GM12878 (cell line): Measurements from ENCODE around the gene PAK5.

Source experiments
- GATAD2B ChIP-seq: fragments of 450-650 bp; conservative IDR thresholded peaks from 2 replicates; pipeline ENCODE4 v1.6.1; 2017; ENCODE audit warnings: low read depth, mild to moderate bottlenecking, moderate library complexity
- HDAC2 ChIP-seq: fragments of 200-600 bp; sonication (generic); IDR thresholded peaks from 2 replicates; pipeline ENCODE4 v1.6.1; 2017
- POLR2A ChIP-seq: IDR thresholded peaks from 2 replicates; pipeline ENCODE4 v1.6.1; 2011; ENCODE audit warnings: low read depth, mild to moderate bottlenecking, low read length
- YY1 ChIP-seq: IDR thresholded peaks from 2 replicates; pipeline ENCODE4 v1.6.1; 2011; ENCODE audit warnings: low read depth, mild to moderate bottlenecking, low read length

- TF ChIP-seq POLR2A (no peak), HDAC2 (no peak), YY1 (no peak), GATAD2B (no peak)
These were observed 222.4 kb downstream of the PAK5 start for GRCh38 chr20:9616455-9616805.
